Endothelial cell of umbilical vein (primary cell): ENCODE results near the gene SUPT3H.
"Not testable (repeated sequence)": the region's sequence is repeated elsewhere in the genome, so short reads cannot be mapped to it uniquely, and the experiment has no call there.

Experiments
- CTCF ChIP-seq, 2 donors: IDR thresholded peaks; 1 replicate in 1 of 2; 2 replicates in 1 of 2; pipeline ENCODE4 v1.5.1; 2011; ENCODE audit warnings: low read length in 2 of 2, mild to moderate bottlenecking in 2 of 2, moderate library complexity in 2 of 2, control low read depth in 1 of 2, inconsistent platforms in 1 of 2, low read depth in 1 of 2; ENCODE audit not compliant: insufficient read depth in 1 of 2; ENCODE audit errors: extremely low read depth in 1 of 2
- EZH2 ChIP-seq: IDR thresholded peaks from 2 replicates; pipeline ENCODE4 v1.6.1; 2012; ENCODE audit warnings: borderline replicate concordance, low read depth, mild to moderate bottlenecking, moderate library complexity, low read length, inconsistent platforms; ENCODE audit not compliant: severe bottlenecking
- MAX ChIP-seq: IDR thresholded peaks from 2 replicates; pipeline ENCODE4 v1.6.1; 2011; ENCODE audit not compliant: insufficient read depth, insufficient read length
- POLR2A ChIP-seq: IDR thresholded peaks from 2 replicates; pipeline ENCODE4 v1.6.1; 2012; ENCODE audit warnings: low read depth, mild to moderate bottlenecking, control low read depth, low read length

- TF ChIP-seq CTCF (IDR thresholded peaks at IDR 0.05; ENCODE audit: extremely low read depth in 1 of 2, insufficient read depth in 1 of 2, low read depth in 1 of 2, low read length in 2 of 2); POLR2A; EZH2; MAX: not testable (repeated sequence)
These were observed 512.5 kb downstream of the SUPT3H start for GRCh38 chr6:44865184-44865583.
